ENCODE measurements around the gene TAB2.
"Not testable (repeated sequence)": the region's sequence is repeated elsewhere in the genome, so short reads cannot be mapped to it uniquely, and the experiment has no call there.

TAB2 gene

GRCh38 chr6:149459761-149460160 lies 142.2 kb downstream of the TAB2 start:
- no peak for DNase-seq (ENCODE audit: low read depth in 2 of 2)

- not testable (repeated sequence) for DNase-seq (ENCODE audit: low read depth in 2 of 2)
Measured at GRCh38 chr6:149460249-149460648, 142.7 kb downstream of the TAB2 start.

Measured in stimulated activated CD8-positive, alpha-beta memory T cell treated with anti-CD3 and anti-CD28 coated beads, Interleukin-15, amount 100 ng/mL, for 48 hours (primary cell).